Stimulated activated CD8-positive, alpha-beta memory T cell treated with anti-CD3 and anti-CD28 coated beads, Interleukin-15, amount 100 ng/mL, for 1 hour (primary cell): ENCODE data around the gene AMN.

Experiments
- DNase-seq: peaks from one replicate; pipeline ENCODE4 v3.0.0-alpha.2; 2020; ENCODE audit warnings: low read depth

Gene AMN

GRCh38 chr14:102928412-102929240, 6.2 kb downstream of the AMN start:
- peak; percentile 69 for DNase-seq

- no peak for DNase-seq
Observed at GRCh38 chr14:102929241-102930137, 7.0 kb downstream of the AMN start.

DNA sequence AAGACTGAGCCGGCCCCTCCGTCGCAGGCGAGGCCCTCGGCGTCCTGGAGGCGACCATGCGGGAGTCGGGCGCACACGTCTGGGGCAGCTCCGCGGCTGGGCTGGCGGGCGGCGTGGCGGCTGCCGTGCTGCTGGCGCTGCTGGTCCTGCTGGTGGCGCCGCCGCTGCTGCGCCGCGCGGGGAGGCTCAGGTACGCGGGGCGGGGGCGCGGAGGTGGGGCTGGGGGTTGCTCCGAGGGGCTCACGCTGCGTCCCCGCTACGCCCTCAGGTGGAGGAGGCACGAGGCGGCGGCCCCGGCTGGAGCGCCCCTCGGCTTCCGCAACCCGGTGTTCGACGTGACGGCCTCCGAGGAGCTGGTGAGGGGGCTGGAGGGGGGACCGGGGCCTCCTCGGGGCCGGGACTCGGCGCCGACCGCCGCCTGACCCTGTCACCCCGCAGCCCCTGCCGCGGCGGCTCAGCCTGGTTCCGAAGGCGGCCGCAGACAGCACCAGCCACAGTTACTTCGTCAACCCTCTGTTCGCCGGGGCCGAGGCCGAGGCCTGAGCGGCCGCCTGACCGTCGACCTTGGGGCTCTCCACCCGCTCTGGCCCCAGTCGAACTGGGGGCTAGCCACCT, 7.8 kb downstream of the AMN start:
- no peak for DNase-seq

- no peak for DNase-seq
Observed at GRCh38 chr14:102930753-102931579, 8.5 kb downstream of the AMN start.

DNA sequence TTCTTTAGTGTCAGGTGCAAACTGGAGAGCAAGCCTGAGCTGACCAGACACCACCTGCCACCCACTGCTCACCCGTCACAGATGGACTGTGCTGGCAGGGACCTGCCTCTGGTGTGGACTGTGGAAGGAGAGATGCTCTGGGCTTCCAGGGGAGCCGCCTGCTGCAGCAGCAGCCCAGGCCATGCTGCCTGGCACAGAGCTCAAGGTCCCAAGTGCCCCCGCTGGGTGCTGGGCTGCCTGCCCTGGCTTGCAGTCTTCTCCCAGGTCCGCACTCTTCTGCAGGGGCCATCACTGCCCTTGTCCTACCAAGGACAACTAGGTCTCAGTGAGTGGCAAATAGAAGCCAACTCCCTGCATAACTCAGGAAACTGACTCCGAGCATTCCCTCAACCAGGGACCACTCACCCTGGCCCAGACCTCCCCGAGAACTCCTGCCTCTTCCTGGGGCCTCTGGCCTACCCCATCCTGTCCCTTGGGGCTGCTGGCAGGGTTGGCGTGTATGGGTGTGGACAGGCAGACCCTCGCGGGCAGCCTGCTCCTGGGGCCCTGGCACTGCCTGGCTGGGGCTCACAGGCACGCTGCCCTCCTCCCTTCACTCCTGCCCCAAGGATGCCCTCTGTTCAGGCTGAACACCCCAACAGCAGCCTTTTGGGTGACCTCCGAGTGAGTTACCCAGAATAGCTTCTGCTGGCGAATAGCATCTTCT, 9.3 kb downstream of the AMN start:
- DNase-seq = no peak

- no peak for DNase-seq
Observed at GRCh38 chr14:102932484-102933248, 10.2 kb downstream of the AMN start.

GRCh38 chr14:102933618-102934231, 11.3 kb downstream of the AMN start:
- DNase-seq = no peak

GRCh38 chr14:102935756-102936155, 13.3 kb downstream of the AMN start:
- no peak for DNase-seq

GRCh38 chr14:102937331-102938175, 15.1 kb downstream of the AMN start:
- no peak for DNase-seq

- no peak for DNase-seq
Observed at GRCh38 chr14:102938191-102938590, 15.7 kb downstream of the AMN start.

DNA sequence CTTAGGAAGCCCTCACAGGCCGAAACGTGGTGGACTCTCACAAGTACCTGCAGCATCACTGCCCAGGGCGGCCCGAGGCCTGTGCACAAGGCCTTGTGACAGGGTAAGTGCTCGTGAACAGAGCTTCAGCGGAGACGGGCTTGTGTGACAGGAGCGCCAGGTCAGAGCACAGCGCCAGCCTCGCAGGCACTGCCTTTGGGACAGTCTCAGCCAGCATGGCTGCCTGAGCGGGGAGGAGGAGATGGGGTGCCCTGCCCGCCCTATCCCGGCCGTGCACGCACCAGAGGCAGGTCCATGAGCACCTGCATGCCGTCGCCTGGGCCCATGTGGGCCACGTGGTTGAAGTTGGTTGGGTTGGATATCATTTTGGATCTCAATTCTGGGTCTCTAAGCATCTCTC, 16.9 kb downstream of the AMN start:
- DNase-seq = no peak

DNA sequence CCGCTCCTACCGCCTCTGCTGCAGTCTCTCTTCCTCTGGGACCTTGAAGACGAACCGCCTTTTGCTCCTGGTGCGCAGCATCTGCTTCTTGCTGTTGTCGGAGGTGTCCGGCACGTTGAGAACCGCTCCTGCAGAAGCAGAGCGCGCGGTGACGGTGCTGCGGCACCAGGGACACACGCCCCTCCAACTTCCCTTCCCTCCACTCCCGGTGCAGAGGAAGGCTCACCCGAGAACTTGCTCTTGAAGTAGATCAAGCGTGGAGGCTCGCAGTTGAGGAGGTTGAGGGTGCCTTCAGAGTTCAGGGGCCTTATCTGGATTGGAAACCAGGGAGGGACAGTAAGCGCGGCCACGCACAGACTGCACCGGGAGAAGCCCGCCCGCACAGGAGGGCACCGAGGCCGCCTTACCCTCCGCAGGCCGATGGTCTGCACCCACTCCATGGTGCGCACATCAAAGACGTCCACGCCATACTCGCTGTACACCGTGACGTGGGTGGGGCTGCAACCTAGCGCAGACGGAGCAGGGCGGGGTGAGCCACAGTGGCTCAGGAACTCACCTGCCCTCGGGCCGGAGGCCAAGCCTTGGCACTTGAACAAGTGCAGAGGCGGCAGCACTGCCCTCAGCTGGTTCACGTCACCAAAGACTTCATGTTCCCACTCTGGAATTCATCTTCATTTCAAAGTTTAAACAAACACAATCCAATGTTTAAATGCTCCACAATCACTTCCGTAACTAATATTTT, 17.5 kb downstream of the AMN start:
- no peak for DNase-seq

- no peak for DNase-seq
Observed at GRCh38 chr14:102940729-102941362, 18.4 kb downstream of the AMN start.

DNA sequence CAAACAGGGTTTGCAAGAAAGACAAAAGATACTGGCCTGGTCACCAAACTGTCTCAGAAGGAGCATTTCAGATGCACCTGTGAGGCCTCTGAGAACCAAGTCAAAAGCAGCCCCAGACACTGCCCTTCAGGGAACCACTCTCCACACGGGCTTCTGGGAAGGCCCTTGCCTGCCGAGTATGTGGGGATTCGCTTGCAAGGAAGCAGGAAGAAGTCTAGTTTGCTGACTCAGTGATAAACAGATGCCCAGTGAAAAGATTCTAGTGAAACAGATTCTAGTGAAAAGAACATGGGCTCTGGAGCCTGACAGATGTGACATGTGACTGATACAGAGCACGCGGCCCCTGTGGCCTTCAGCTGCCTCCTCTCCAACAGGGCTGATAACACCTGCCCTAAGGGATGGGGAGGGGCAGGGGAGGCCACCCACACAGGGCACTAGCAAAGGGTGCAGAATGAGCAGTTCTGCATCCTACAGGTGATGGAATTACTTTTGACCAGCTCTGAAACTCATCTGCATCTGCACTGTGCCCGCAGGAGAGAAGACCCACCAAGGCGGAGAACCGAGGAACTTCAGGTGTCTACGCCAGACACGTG, 19.1 kb downstream of the AMN start:
- DNase-seq = no peak

GRCh38 chr14:102942069-102942468, 19.6 kb downstream of the AMN start:
- DNase-seq = no peak

DNA sequence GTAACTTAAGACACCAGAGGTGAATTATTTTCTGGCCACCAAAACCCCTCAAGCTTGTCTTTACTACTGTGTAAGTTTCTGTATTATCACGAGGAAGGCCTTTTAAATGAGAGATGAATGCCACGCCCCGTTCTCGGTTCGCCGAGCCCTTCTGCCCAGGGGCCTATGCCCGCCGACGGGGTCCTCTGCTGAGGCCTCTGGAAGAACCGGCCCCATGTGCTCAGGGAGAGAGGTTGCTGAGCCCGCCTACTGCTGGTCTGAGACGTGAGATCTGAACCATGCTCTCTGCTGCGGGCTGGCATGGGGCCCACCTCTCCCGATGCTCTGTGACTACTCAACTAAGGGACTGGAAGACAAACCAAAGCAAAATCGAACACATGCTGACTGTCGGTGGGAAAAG, 21.0 kb downstream of the AMN start:
- DNase-seq = no peak

DNA sequence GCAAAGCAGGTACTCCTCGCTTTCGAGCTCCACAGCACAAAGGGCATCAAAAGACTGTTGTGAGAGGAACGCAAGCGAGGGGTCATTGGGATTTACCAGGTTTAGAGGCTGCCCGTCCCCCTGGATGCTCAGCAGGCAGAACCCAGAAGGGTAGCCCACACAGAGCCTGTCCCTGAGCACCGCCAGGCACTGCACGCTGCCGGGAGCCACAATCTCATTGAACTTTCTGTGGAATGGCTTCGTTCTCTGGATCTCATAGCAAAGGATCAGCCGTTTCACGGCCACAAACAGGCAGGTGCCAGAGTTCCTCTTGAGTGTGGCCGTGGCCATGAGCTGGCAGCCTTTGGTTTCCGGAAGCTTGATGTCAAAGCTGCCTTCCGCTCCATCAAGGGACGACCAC, 21.5 kb downstream of the AMN start:
- DNase-seq = no peak
